22Rv1 (cell line): ENCODE measurements around the gene LRRC46.

Experiments
- ZFX ChIP-seq: fragments of 450-650 bp; IDR thresholded peaks from 2 replicates; pipeline ENCODE4 v1.6.1; 2017; ENCODE audit warnings: antibody characterized with exemption, borderline replicate concordance
- TF ChIP-seq, protein P1 (sequence below): fragments of 450-650 bp; IDR thresholded peaks from 2 replicates; pipeline ENCODE4 v1.5.1; 2017; ENCODE audit warnings: mild to moderate bottlenecking

DNA sequence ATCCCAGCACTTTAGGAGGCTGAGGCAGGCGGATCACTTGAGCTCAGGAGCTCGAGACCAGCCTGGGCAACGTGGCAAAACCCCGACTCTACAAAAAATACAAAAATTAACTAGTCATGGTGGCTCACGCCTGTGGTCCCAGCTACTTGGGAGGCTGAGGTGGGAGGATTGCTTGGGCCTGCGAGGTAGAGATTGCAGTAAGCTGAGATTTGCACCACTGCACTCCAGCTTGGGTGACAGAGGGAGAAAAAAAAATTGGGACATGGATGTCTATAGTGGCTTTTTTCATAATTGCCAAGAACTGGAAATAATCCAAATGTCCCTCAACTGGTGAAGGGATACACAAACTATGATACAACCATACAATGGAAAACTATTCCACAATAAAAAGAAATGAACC, 38.5 kb upstream of the LRRC46 start:
- TF ChIP-seq, protein P1, sequence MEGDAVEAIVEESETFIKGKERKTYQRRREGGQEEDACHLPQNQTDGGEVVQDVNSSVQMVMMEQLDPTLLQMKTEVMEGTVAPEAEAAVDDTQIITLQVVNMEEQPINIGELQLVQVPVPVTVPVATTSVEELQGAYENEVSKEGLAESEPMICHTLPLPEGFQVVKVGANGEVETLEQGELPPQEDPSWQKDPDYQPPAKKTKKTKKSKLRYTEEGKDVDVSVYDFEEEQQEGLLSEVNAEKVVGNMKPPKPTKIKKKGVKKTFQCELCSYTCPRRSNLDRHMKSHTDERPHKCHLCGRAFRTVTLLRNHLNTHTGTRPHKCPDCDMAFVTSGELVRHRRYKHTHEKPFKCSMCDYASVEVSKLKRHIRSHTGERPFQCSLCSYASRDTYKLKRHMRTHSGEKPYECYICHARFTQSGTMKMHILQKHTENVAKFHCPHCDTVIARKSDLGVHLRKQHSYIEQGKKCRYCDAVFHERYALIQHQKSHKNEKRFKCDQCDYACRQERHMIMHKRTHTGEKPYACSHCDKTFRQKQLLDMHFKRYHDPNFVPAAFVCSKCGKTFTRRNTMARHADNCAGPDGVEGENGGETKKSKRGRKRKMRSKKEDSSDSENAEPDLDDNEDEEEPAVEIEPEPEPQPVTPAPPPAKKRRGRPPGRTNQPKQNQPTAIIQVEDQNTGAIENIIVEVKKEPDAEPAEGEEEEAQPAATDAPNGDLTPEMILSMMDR: no peak
- no peak for TF ChIP-seq ZFX
